Ascending aorta (tissue), 2 donors: ENCODE results near the gene ONECUT3. TPM values are rescaled to one million over a fixed set of nuclear protein-coding genes. Genes with fewer than 3 reads are reported as not detected.

Source experiments
- DNase-seq, 2 donors: peaks; one replicate each; pipeline ENCODE4 v3.0.0-alpha.2; 2019; ENCODE audit warnings: low spot score in 2 of 2
- H3K27ac ChIP-seq, 2 donors: fragments of 200-600 bp; sonication (generic); one replicate each; pipeline ENCODE4 v1.5.1; 2016 to 2017; ENCODE audit warnings: mild to moderate bottlenecking in 1 of 2
- H3K27me3 ChIP-seq: fragments of 200-600 bp; sonication (generic); one replicate; pipeline ENCODE4 v1.5.1; 2017
- H3K36me3 ChIP-seq, 2 donors: fragments of 200-600 bp; sonication (generic); one replicate each; pipeline ENCODE4 v1.5.1; 2016
- H3K4me1 ChIP-seq, 2 donors: fragments of 200-600 bp; sonication (generic); one replicate each; pipeline ENCODE4 v1.5.1; 2016 to 2017; ENCODE audit warnings: mild to moderate bottlenecking in 1 of 2
- H3K4me3 ChIP-seq, 2 donors: fragments of 200-600 bp; sonication (generic); one replicate each; pipeline ENCODE4 v1.5.1; 2016 to 2017; ENCODE audit warnings: mild to moderate bottlenecking in 1 of 2
- H3K9me3 ChIP-seq, 2 donors: fragments of 200-600 bp; sonication (generic); one replicate each; pipeline ENCODE4 v1.5.1; 2016
- intact Hi-C: fragments of 100-400 bp; cut with DNase I; formaldehyde crosslinking; loops from one replicate; pipeline ENCODE4 v1.15.1; 2023
- total RNA-seq: library from RNA; depleted of rRNA; stranded (reverse); fragments of >200 nt; gene quantifications from one replicate; pipeline ENCODE4 v1.1.0, GENCODE V29; 2016
- TF ChIP-seq, protein P1 (sequence below), 3 experiments: fragments of 200-600 bp in 2 of 3; fragments of 450-650 bp in 1 of 3; sonication (generic) in 2 of 3; IDR thresholded peaks; one replicate each; pipeline ENCODE4 v1.5.1; 2016 to 2019; ENCODE audit warnings: antibody characterized with exemption in 3 of 3, mild to moderate bottlenecking in 1 of 3, moderate library complexity in 1 of 3

Gene ONECUT3
- total RNA-seq, 1 donor from 2014 or later: not detected

GRCh38 chr19:1720237-1720636 is 33.1 kb upstream of the ONECUT3 start:
- no peak overlapping the region for H3K27ac ChIP-seq

GRCh38 chr19:1725100-1726064 is 27.9 kb upstream of the ONECUT3 start:
- Histone ChIP-seq H3K4me3 (peak overlapping the region; percentile 45 to 54), H3K4me1 (peaks cover 0 to 4% of the 10 kb centered on the region in 2 donors), H3K9me3 (no peaks in the 10 kb centered on the region), H3K27me3 (peaks cover 8% of the 10 kb centered on the region), H3K36me3 (no peaks in the 10 kb centered on the region), H3K27ac (no peak overlapping the region)
- intact Hi-C loops: no loop called here
- TF ChIP-seq, protein P1, sequence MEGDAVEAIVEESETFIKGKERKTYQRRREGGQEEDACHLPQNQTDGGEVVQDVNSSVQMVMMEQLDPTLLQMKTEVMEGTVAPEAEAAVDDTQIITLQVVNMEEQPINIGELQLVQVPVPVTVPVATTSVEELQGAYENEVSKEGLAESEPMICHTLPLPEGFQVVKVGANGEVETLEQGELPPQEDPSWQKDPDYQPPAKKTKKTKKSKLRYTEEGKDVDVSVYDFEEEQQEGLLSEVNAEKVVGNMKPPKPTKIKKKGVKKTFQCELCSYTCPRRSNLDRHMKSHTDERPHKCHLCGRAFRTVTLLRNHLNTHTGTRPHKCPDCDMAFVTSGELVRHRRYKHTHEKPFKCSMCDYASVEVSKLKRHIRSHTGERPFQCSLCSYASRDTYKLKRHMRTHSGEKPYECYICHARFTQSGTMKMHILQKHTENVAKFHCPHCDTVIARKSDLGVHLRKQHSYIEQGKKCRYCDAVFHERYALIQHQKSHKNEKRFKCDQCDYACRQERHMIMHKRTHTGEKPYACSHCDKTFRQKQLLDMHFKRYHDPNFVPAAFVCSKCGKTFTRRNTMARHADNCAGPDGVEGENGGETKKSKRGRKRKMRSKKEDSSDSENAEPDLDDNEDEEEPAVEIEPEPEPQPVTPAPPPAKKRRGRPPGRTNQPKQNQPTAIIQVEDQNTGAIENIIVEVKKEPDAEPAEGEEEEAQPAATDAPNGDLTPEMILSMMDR (IDR thresholded peaks at IDR 0.05): peak in 1 of 3 experiments; percentile 17
- DNase-seq: no peak

More at GRCh38 chr19:1720237-1720636, 33.1 kb upstream of the ONECUT3 start:
- TF ChIP-seq, protein P1 (IDR thresholded peaks at IDR 0.05): no peak
- no peak overlapping the region for H3K4me3 ChIP-seq
- no peaks in the 10 kb centered on the region for H3K4me1 ChIP-seq
- intact Hi-C loops: no loop called here
- H3K36me3 ChIP-seq: no peaks in the 10 kb centered on the region
- no peaks in the 10 kb centered on the region for H3K9me3 ChIP-seq
- H3K27me3 ChIP-seq: no peaks in the 10 kb centered on the region
- DNase-seq: no peak

GRCh38 chr19:1728816-1729567 is 24.3 kb upstream of the ONECUT3 start:
- H3K4me1 ChIP-seq: peaks cover 0 to 4% of the 10 kb centered on the region in 2 donors
- H3K4me3 ChIP-seq: no peak overlapping the region
- DNase-seq: no peak
- no peaks in the 10 kb centered on the region for H3K36me3 ChIP-seq
- peaks cover 8% of the 10 kb centered on the region for H3K27me3 ChIP-seq
- intact Hi-C loops: no loop called here
- H3K9me3 ChIP-seq: no peaks in the 10 kb centered on the region
- H3K27ac ChIP-seq: no peak overlapping the region
- TF ChIP-seq, protein P1 (IDR thresholded peaks at IDR 0.05): no peak

GRCh38 chr19:1729568-1729925 is 23.8 kb upstream of the ONECUT3 start:
- no peak overlapping the region for H3K27ac ChIP-seq

DNA sequence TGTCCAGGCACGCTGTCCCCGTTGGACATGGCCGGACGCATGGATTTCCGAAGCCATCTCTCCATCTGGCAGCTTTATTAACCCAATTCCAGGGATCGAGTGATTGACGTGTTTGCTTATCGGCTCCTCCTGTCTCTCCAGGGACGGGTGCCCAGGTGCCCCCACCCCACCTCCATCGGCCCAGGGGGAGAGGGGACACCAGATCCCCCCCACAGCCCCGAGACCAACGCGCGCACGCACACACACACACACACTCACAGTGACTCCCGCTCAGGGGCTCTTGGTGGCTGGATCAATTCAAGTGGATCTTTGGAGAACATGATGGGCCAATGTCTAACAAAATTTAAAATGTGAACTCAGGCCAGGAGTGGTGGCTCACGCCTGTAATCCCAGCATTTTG is 23.1 kb upstream of the ONECUT3 start:
- TF ChIP-seq, protein P1 (IDR thresholded peaks at IDR 0.05): no peak
- Histone ChIP-seq H3K4me1 (peaks cover 0 to 4% of the 10 kb centered on the region in 2 donors), H3K27ac (no peak overlapping the region), H3K36me3 (no peaks in the 10 kb centered on the region), H3K9me3 (no peaks in the 10 kb centered on the region), H3K27me3 (peaks cover 8% of the 10 kb centered on the region), H3K4me3 (no peak overlapping the region)
- intact Hi-C loops: no loop called here
- no peak for DNase-seq

More at GRCh38 chr19:1729568-1729925, 23.8 kb upstream of the ONECUT3 start:
- DNase-seq: no peak
- H3K27me3 ChIP-seq: peaks cover 8% of the 10 kb centered on the region
- H3K4me1 ChIP-seq: peaks cover 0 to 4% of the 10 kb centered on the region in 2 donors
- TF ChIP-seq, protein P1 (IDR thresholded peaks at IDR 0.05): no peak
- no peaks in the 10 kb centered on the region for H3K9me3 ChIP-seq
- no peaks in the 10 kb centered on the region for H3K36me3 ChIP-seq
- no peak overlapping the region for H3K4me3 ChIP-seq
- intact Hi-C loops: no loop called here
